AG04450 (cell line): Measurements from ENCODE around the gene AUNIP. TPM values are rescaled to one million over a fixed set of nuclear protein-coding genes. Genes with fewer than 3 reads are reported as not detected.
A peak's percentile ranks its signal among the peaks of the same experiment; 100 is the strongest.

Experiments used
- CTCF ChIA-PET: fragments of 300-600, 350-600 bp; formaldehyde crosslinking; extraction: SDS; loops from one replicate; lab custom pipeline; 2022; ENCODE audit warnings: antibody characterized with exemption, inconsistent platforms; lab: Charles Lee
- POLR2A ChIA-PET: fragments of 350-600 bp; formaldehyde crosslinking; extraction: SDS; loops from one replicate; lab custom pipeline; 2021; ENCODE audit warnings: antibody characterized with exemption, inconsistent platforms; lab: Yijun Ruan, JAX
- DNase-seq: peaks from one replicate; pipeline ENCODE4 v3.0.0-alpha.2; 2011; ENCODE audit warnings: low read depth, low spot score
- H3K27ac ChIP-seq: one replicate; pipeline ENCODE4 v1.5.1; 2012; ENCODE audit warnings: low read depth, low read length, control low read depth
- H3K27me3 ChIP-seq: one replicate; pipeline ENCODE4 v1.6.0; 2012; ENCODE audit warnings: low read length; ENCODE audit not compliant: control insufficient read depth, insufficient read depth
- H3K4me3 ChIP-seq: 2 replicates; pipeline ENCODE4 v1.5.1; 2011; ENCODE audit warnings: mild to moderate bottlenecking, low read depth, low read length, control low read depth
- H3K9me3 ChIP-seq: 2 replicates; pipeline ENCODE4 v1.5.1; 2012; ENCODE audit warnings: low read length; ENCODE audit not compliant: control insufficient read depth, insufficient read depth
- CTCF ChIP-seq: IDR thresholded peaks from 2 replicates; pipeline ENCODE4 v1.5.1; 2011; ENCODE audit warnings: low read depth, low read length, control low read depth, inconsistent platforms
- polyA plus RNA-seq: library from polyadenylated mRNA; depleted of rRNA; stranded (reverse); fragments of >200 nt; gene quantifications from 2 replicates; pipeline ENCODE4 v1.2.3, GENCODE V29; 2011

Gene AUNIP
- polyA plus RNA-seq, 1 experiment: 0.97 TPM

DNA sequence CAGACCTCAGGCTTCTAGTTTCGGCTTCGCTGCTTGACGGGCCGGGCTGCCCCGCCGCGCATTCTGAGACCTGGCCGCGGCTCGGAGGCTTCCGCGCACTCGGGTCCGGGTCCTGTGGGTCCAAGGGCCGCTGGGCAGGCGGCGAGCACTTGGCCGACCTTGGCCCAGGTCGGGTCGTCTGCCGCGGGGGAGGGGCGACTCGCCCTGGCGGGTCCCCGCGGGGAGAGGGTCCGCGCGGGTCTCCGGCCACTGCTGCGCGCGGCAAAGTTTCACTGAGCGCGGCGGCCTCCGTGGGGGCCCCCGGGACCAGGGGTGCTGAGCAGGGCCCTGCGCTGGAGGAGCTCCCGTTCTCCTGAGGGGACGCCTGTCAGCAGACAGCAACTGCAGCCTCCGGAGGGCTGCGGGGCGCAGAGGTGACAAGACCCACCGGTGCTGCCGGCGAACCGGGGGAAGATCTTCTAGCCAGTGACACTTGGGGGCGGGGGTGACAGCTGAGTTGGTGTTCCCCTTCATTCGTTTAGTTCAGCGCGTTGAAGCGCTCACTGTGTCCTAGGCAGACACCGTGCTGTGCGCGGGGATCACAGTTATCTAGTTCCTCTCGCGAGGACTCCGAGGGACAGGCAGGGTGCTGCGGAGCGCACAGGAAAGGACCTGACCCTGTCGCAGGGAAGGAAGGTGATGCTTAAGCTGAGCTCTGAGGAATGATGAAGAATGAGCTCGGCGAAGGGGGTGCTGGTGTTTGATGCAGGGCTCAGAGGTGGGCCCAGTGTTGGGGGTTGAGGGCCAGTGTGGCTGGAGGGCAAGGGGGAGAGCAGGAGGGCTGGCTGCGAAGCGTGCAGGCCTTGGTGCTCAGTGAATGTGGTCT, 38.8 kb downstream of the AUNIP start:
- H3K27ac ChIP-seq: peak overlapping the region; percentile 70
- CTCF ChIA-PET: interaction anchor here (0.6 to 2.1 kb wide), 5 partner anchors 72 to 383 kb away, joined by 3 to 7 read pairs (median 5); partner anchors contain the start of gene PAFAH2
- no peaks in the 10 kb centered on the region; the same call in 1 of the 2 replicates for H3K9me3 ChIP-seq
- no peak for TF ChIP-seq CTCF
- H3K27me3 ChIP-seq: no peaks in the 10 kb centered on the region
- H3K4me3 ChIP-seq: peak overlapping the region; percentile 87
- POLR2A ChIA-PET: interaction anchor here (0.6 to 2.1 kb wide), 9 partner anchors 14 to 707 kb away, joined by 3 to 8 read pairs (median 3); partner anchors contain the start of genes PAQR7 and STMN1
- no peak for DNase-seq

GRCh38 chr1:25819491-25820246, 39.6 kb downstream of the AUNIP start, which contains the start of gene MTFR1L:
Gene MTFR1L (plus strand): TSS chr1:25819954. CDS start chr1:25823105, 3,151 bp downstream.
- ChIA-PET POLR2A (interaction anchor here (0.6 to 2.1 kb wide), 10 partner anchors 15 to 708 kb away, joined by 3 to 8 read pairs (median 3); partner anchors contain the start of genes PAQR7 and STMN1), CTCF (interaction anchor here (0.6 to 2.1 kb wide), 4 partner anchors 73 to 211 kb away, joined by 3 to 7 read pairs (median 6); partner anchors contain the start of gene PAFAH2)
- DNase-seq: no peak
- Histone ChIP-seq H3K4me3 (peak within 1 kb of the TSS; percentile 87), H3K27me3 (no peaks in the 10 kb centered on the region), H3K27ac (peak within 1 kb of the TSS; percentile 70), H3K9me3 (no peaks in the 10 kb centered on the region; the same call in 1 of the 2 replicates)
- no peak for TF ChIP-seq CTCF

- H3K4me3 ChIP-seq: peak overlapping the region; percentile 87
- peak overlapping the region; percentile 66 for H3K27ac ChIP-seq
- no peak for DNase-seq
- no peaks in the 10 kb centered on the region; the same call in 1 of the 2 replicates for H3K9me3 ChIP-seq
- ChIA-PET POLR2A (interaction anchor here (0.8 to 2.1 kb wide), 4 partner anchors 38 to 199 kb away, joined by 5 to 8 read pairs (median 6); partner anchors contain the start of gene PAQR7), CTCF (no interaction called here)
- no peak for TF ChIP-seq CTCF
- H3K27me3 ChIP-seq: no peaks in the 10 kb centered on the region
These were observed 40.7 kb downstream of the AUNIP start for GRCh38 chr1:25818569-25818968.

DNA sequence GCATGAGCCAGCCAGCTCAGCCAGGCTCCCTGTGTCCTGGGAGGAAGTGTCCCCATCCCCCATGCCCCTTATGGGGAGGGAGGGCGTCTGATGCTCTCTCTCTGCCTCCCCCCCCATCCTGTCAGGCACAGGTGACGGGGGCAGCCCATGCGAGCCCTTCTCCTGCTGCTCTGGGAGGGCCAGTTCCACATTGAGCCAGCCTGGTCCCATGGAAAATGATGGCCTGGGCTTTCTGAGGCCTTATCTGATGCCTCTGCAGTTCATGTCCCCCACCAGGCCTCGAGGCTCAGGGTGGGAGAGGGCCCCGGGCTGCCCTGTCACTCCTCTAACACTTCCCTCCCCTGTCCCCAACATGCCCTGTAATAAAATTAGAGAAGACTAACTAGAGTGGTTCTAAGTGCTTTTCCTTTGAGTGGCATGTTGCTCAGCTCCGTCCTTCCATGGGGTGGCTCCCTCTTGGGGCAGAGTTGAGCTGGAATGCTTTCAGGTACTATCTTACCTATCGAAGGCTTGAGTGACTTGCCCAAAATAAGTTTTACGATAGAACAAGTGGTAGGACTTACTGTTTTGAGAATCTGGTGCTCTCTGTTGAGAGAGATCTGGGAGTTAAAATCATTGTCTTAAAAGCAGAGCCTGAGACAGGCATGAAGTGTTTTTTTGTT, 41.3 kb downstream of the AUNIP start:
- H3K9me3 ChIP-seq: no peaks in the 10 kb centered on the region; the same call in 1 of the 2 replicates
- no peaks in the 10 kb centered on the region for H3K27me3 ChIP-seq
- H3K27ac ChIP-seq: no peak overlapping the region
- POLR2A ChIA-PET: interaction anchor here (0.6 to 2.1 kb wide), 2 partner anchors 72 to 364 kb away, joined by 5 to 6 read pairs; no protein-coding TSS in a partner anchor
- H3K4me3 ChIP-seq: no peak overlapping the region
- no peak for DNase-seq
- CTCF ChIA-PET: no interaction called here
- peak; percentile 22; the same call in 1 of the 2 replicates for TF ChIP-seq CTCF
